Esophagus muscularis mucosa (tissue), 4 donors: ENCODE data around the gene DOCK4. TPM values are rescaled to one million over a fixed set of nuclear protein-coding genes. Genes with fewer than 3 reads are reported as not detected.
"Not testable (repeated sequence)": the region's sequence is repeated elsewhere in the genome, so short reads cannot be mapped to it uniquely, and the experiment has no call there.

Experiments used
- DNase-seq: peaks from one replicate; pipeline ENCODE4 v3.0.0-alpha.2; 2017; ENCODE audit errors: extremely low spot score
- H3K27ac ChIP-seq, 4 donors: fragments of 200-600 bp; sonication (generic); replicated peaks in 1 of 4; 1 replicate in 3 of 4; 2 replicates in 1 of 4; pipeline ENCODE4 v1.5.1; 2016 to 2019; ENCODE audit warnings: mild to moderate bottlenecking in 1 of 4
- H3K27me3 ChIP-seq, 4 donors: fragments of 200-600 bp; sonication (generic); one replicate each; pipeline versions ENCODE4 v1.5.1 to v1.6.0; 2016 to 2019
- H3K36me3 ChIP-seq, 4 donors: fragments of 200-600 bp; sonication (generic); one replicate each; pipeline ENCODE4 v1.5.1; 2016 to 2019
- H3K4me1 ChIP-seq, 4 donors: fragments of 200-600 bp; sonication (generic); one replicate each; pipeline ENCODE4 v1.5.1; 2016 to 2019
- H3K4me3 ChIP-seq, 4 donors: fragments of 200-600 bp; sonication (generic); 1 replicate in 2 of 4; 2 replicates in 2 of 4; pipeline ENCODE4 v1.5.1; 2016 to 2019; ENCODE audit warnings: mild to moderate bottlenecking in 4 of 4, moderate library complexity in 1 of 4
- H3K9me3 ChIP-seq, 4 donors: fragments of 200-600 bp; sonication (generic); 1 replicate in 3 of 4; 2 replicates in 1 of 4; pipeline ENCODE4 v1.5.1; 2016 to 2019
- CTCF ChIP-seq, 3 experiments: fragments of 200-600 bp in 2 of 3; fragments of 450-650 bp in 1 of 3; sonication (generic) in 2 of 3; IDR thresholded peaks; one replicate each; pipeline ENCODE4 v1.5.1; 2017 to 2019; ENCODE audit warnings: antibody characterized with exemption in 3 of 3, mild to moderate bottlenecking in 2 of 3, moderate library complexity in 1 of 3
- EP300 ChIP-seq: sonication (generic); formaldehyde crosslinking; IDR thresholded peaks from one replicate; pipeline ENCODE4 v1.6.1; 2017; ENCODE audit warnings: antibody characterized with exemption
- POLR2A ChIP-seq: fragments of 450-650 bp; IDR thresholded peaks from one replicate; pipeline ENCODE4 v1.6.1; 2017; ENCODE audit warnings: antibody characterized with exemption, moderate library complexity, mild to moderate bottlenecking, low read depth
- POLR2AphosphoS5 ChIP-seq, 2 donors: sonication (generic); formaldehyde crosslinking; IDR thresholded peaks; one replicate each; pipeline ENCODE4 v1.6.1; 2017; ENCODE audit warnings: antibody characterized with exemption in 2 of 2
- WGBS: methylation state at CpG from one replicate; pipeline ENCODE4 v1.1.5; 2018; 5-methylcytosine and 5-hydroxymethylcytosine counted together
- intact Hi-C: fragments of 100-400 bp; cut with DNase I; formaldehyde crosslinking; loops from one replicate; pipeline ENCODE4 v1.15.1; 2023
- total RNA-seq, 4 donors: library from RNA; depleted of rRNA; stranded (reverse); fragments of >200 nt; gene quantifications; one replicate each; pipeline versions ENCODE4 v1.1.0 to v1.2.1, GENCODE V29; 2016

DOCK4 gene
- total RNA-seq, 4 donors from 2014 or later = 14.0 to 25.3 (median 18.8) TPM

GRCh38 chr7:111919631-111920179 lies 286.5 kb downstream of the DOCK4 start:
- H3K9me3 ChIP-seq = no peaks in the 10 kb centered on the region
- 72% methylated on average over 5 of the region's 5 CpGs for WGBS
- H3K4me3 ChIP-seq = no peak overlapping the region
- DNase-seq = no peak
- no peaks in the 10 kb centered on the region for H3K27me3 ChIP-seq
- intact Hi-C loops = no loop called here
- H3K4me1 ChIP-seq = no peaks in the 10 kb centered on the region
- no peak overlapping the region for H3K27ac ChIP-seq
- H3K36me3 ChIP-seq = peaks cover 0 to 3% (median 0%) of the 10 kb centered on the region in 4 donors
- TF ChIP-seq POLR2AphosphoS5 (IDR thresholded peaks at IDR 0.05) (no peak), POLR2A (no peak), EP300 (no peak), CTCF (IDR thresholded peaks at IDR 0.05) (no peak)

- 86% methylated on average over 2 of the region's 2 CpGs for WGBS
- Histone ChIP-seq H3K4me1 (no peaks in the 10 kb centered on the region), H3K4me3 (no peak overlapping the region), H3K27me3 (no peaks in the 10 kb centered on the region), H3K27ac (no peak overlapping the region), H3K9me3 (no peaks in the 10 kb centered on the region), H3K36me3 (peaks cover 0 to 4% (median 0%) of the 10 kb centered on the region in 4 donors)
- no peak for DNase-seq
- TF ChIP-seq CTCF (IDR thresholded peaks at IDR 0.05) = no peak
- no peak for TF ChIP-seq POLR2A
- TF ChIP-seq EP300 = no peak
- TF ChIP-seq POLR2AphosphoS5 (IDR thresholded peaks at IDR 0.05) = no peak
- intact Hi-C loops = no loop called here
These were observed 287.0 kb downstream of the DOCK4 start for GRCh38 chr7:111919164-111919563.

GRCh38 chr7:111918461-111918860 lies 287.7 kb downstream of the DOCK4 start:
- no peak overlapping the region for H3K27ac ChIP-seq
- H3K9me3 ChIP-seq = no peaks in the 10 kb centered on the region
- no peaks in the 10 kb centered on the region for H3K4me1 ChIP-seq
- H3K27me3 ChIP-seq = no peaks in the 10 kb centered on the region
- intact Hi-C loops = no loop called here
- no peak for DNase-seq
- peaks cover 0 to 7% (median 0%) of the 10 kb centered on the region in 4 donors for H3K36me3 ChIP-seq
- TF ChIP-seq CTCF (IDR thresholded peaks at IDR 0.05) (no peak), EP300 (no peak), POLR2A (no peak), POLR2AphosphoS5 (IDR thresholded peaks at IDR 0.05) (no peak)
- no peak overlapping the region for H3K4me3 ChIP-seq
- 81% methylated on average over 4 of the region's 4 CpGs for WGBS

GRCh38 chr7:111917404-111917803 lies 288.8 kb downstream of the DOCK4 start:
- 97% methylated on average over 11 of the region's 11 CpGs for WGBS
- H3K27me3 ChIP-seq, H3K4me3 ChIP-seq, DNase-seq, H3K9me3 ChIP-seq, H3K36me3 ChIP-seq, H3K4me1 ChIP-seq, intact Hi-C loops, H3K27ac ChIP-seq: not testable (repeated sequence)

GRCh38 chr7:111914291-111914690 lies 291.9 kb downstream of the DOCK4 start:
- H3K4me1 ChIP-seq = peaks cover 0 to 7% (median 0%) of the 10 kb centered on the region in 4 donors
- H3K9me3 ChIP-seq = no peaks in the 10 kb centered on the region
- no peaks in the 10 kb centered on the region for H3K27me3 ChIP-seq
- H3K4me3 ChIP-seq = no peak overlapping the region
- TF ChIP-seq POLR2A = no peak
- TF ChIP-seq POLR2AphosphoS5 (IDR thresholded peaks at IDR 0.05) = no peak
- no peak for TF ChIP-seq EP300
- TF ChIP-seq CTCF (IDR thresholded peaks at IDR 0.05) = no peak
- no peak overlapping the region for H3K27ac ChIP-seq
- H3K36me3 ChIP-seq = peaks cover 0 to 7% (median 0%) of the 10 kb centered on the region in 4 donors
- WGBS = 90% methylated on average over 3 of the region's 3 CpGs
- DNase-seq = no peak
- intact Hi-C loops = no loop called here
